Adrenal gland (tissue), 5 donors: Measurements from ENCODE around the gene TEX2.

Experiments used
- CTCF ChIP-seq, 6 experiments: fragments of 450-650 bp in 4 of 6; fragments of 200-600 bp in 2 of 6; sonication (generic) in 1 of 6; IDR thresholded peaks; 1 replicate in 5 of 6; 2 replicates in 1 of 6; pipeline versions ENCODE4 v1.5.1 to v1.8.0; 2016 to 2021; ENCODE audit warnings: antibody characterized with exemption in 6 of 6, mild to moderate bottlenecking in 2 of 6, moderate library complexity in 1 of 6
- POLR2A ChIP-seq, 2 donors: fragments of 450-650 bp; IDR thresholded peaks; one replicate each; pipeline ENCODE4 v1.6.1; 2017; ENCODE audit warnings: antibody characterized with exemption in 2 of 2, mild to moderate bottlenecking in 2 of 2, moderate library complexity in 1 of 2
- donor health status: DM: no; HTN: no; CAD: no.

DNA sequence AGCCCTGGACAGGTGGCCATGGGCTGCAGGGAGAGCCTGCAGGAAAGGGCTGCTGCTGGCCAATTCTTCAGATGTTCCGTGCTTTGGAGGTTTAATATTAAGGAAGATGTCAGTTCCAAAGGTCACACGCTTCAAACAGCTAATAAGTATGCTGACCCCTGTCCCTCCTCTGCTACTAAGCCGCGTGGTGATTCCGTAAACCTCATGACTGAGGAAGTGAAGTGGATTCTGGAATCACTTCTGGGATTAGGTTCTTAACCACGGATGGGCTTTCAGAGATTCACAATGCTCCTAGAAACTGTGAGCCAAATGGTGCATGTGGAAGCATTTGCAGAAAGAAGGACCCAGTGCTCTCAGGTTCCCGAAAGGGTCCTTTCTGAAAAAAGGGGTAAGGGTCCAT is 104.7 kb downstream of the TEX2 start:
- TF ChIP-seq CTCF (IDR thresholded peaks at IDR 0.05) (no peak), POLR2A (IDR thresholded peaks at IDR 0.05) (no peak)
